Heart right ventricle (tissue), 16 donors: Measurements from ENCODE around the gene TAF9B. TPM values are rescaled to one million over a fixed set of nuclear protein-coding genes. Genes with fewer than 3 reads are reported as not detected.
A peak's percentile ranks its signal among the peaks of the same experiment; 100 is the strongest.

Experiments used
- ATAC-seq, 8 donors: fragments of 200-7000 bp; cut with Tn5 transposase; one replicate each; pipeline ENCODE4 v1.9.1; 2020; ENCODE audit warnings: mild to moderate bottlenecking in 8 of 8, moderate library complexity in 8 of 8, moderate number of reproducible peaks in 1 of 8
- DNase-seq, 2 donors: peaks; one replicate each; pipeline ENCODE4 v3.0.0-alpha.2; 2020
- H3K27ac ChIP-seq, 10 donors: fragments of 200-600 bp; sonication (generic) in 2 of 10; one replicate each; pipeline versions ENCODE4 v1.5.0 to v1.8.0; 2020 to 2022; ENCODE audit warnings: mild to moderate bottlenecking in 3 of 10
- H3K27me3 ChIP-seq, 7 donors: fragments of 200-600 bp; one replicate each; pipeline ENCODE4 v1.8.0; 2021 to 2022; ENCODE audit warnings: mild to moderate bottlenecking in 2 of 7
- H3K36me3 ChIP-seq, 9 donors: fragments of 200-600 bp; sonication (generic) in 1 of 9; one replicate each; pipeline versions ENCODE4 v1.5.0 to v1.8.0; 2020 to 2022; ENCODE audit warnings: mild to moderate bottlenecking in 2 of 9
- H3K4me1 ChIP-seq, 9 donors: fragments of 200-600 bp; sonication (generic) in 1 of 9; one replicate each; pipeline versions ENCODE4 v1.5.0 to v1.8.0; 2020 to 2022; ENCODE audit warnings: mild to moderate bottlenecking in 4 of 9
- H3K4me3 ChIP-seq, 10 donors: fragments of 200-600 bp; sonication (generic) in 2 of 10; one replicate each; pipeline versions ENCODE4 v1.5.0 to v1.8.0; 2020 to 2022; ENCODE audit warnings: mild to moderate bottlenecking in 7 of 10, moderate library complexity in 2 of 10
- H3K9me3 ChIP-seq, 11 donors: fragments of 200-600 bp in 10 of 11; sonication (generic) in 2 of 11; one replicate each; pipeline versions ENCODE4 v1.5.0 to v1.8.0; 2013 to 2022; ENCODE audit warnings: mild to moderate bottlenecking in 2 of 11, control low read depth in 1 of 11, moderate library complexity in 1 of 11
- WGBS, 2 donors: extraction: QIAGEN DNeasy Blood & Tissue Kit; methylation state at CpG; one replicate each; pipeline ENCODE4 v1.1.7; 2013; ENCODE audit warnings: inconsistent platforms in 1 of 2; 5-methylcytosine and 5-hydroxymethylcytosine counted together
- intact Hi-C, 10 donors: fragments of 100-400 bp; cut with DNase I; formaldehyde crosslinking; loops; one replicate each; pipeline versions ENCODE4 v1.11.1 to v1.14.2; 2022
- polyA plus RNA-seq, 2 donors: library from polyadenylated mRNA; stranded (reverse); fragments of 200-250 nt; gene quantifications; one replicate each; pipeline ENCODE4 v1.2.3, GENCODE V29; 2013
- total RNA-seq, 10 donors: library from RNA; stranded (reverse); fragmentation: NEBNext Ultra II Directional in 3 of 10; extraction: Animal tissue kit (Norgen Biotek cat#: 25700) in 3 of 10; gene quantifications; one replicate each; pipeline versions ENCODE4 v1.2.1 to v1.2.4, GENCODE V29; 2021 to 2023
- TF ChIP-seq, protein P1 (sequence below), 9 donors: fragments of 200-600 bp; sonication (generic) in 2 of 9; IDR thresholded peaks; one replicate each; pipeline versions ENCODE4 v1.5.0 to v1.8.0; 2021 to 2022; ENCODE audit warnings: antibody characterized with exemption in 9 of 9, mild to moderate bottlenecking in 5 of 9, moderate library complexity in 1 of 9
- donor health status: Arrhythmogenic right ventricular cardiomyopathy.
- donor health status: ischemic (EF 13 %, LVEDD 7.1; RV severe dilation, severe dysfunction).
- donor health status: healthy with polysubstance abuse.
- donor health status: DM: no; HTN: yes; CAD: no.
- donor health status: DM: no; HTN: no; CAD: no.
- donor health status: ischemic (EF 25% LVEDD 6.9; RV normal size, moderate dysfunction).
- donor health status: ischemic (EF 25% LVEDD 5.7; RV mildly dilated, moderate dysfunction).
- donor health status: healthy.
- donor health status: DM: yes; HTN: yes; CAD: no.
- donor health status: Ischemic cardiomyopathy.
- donor health status: ischemic (EF 35%, LVEDD 5.7; RV mildly dilated, moderate dysfunction).
- donor health status: nonischemic (EF 11% LVEDD 7.7; RV severe dilation, severe dysfunction).
- donor health status: DM: yes; HTN: yes; CAD: no.
- donor health status: PGD.
- donor health status: ischemic (EF 29% LVEDD 5.4; RV normal size, mild dysfunction).
- donor health status: nonischemic (EF 23%, LVEDD 6.1; RV moderate dilation, normal function).

Gene TAF9B
- total and polyA plus RNA-seq, 12 donors, result 9.8 to 27.8 (median 21.0) TPM

DNA sequence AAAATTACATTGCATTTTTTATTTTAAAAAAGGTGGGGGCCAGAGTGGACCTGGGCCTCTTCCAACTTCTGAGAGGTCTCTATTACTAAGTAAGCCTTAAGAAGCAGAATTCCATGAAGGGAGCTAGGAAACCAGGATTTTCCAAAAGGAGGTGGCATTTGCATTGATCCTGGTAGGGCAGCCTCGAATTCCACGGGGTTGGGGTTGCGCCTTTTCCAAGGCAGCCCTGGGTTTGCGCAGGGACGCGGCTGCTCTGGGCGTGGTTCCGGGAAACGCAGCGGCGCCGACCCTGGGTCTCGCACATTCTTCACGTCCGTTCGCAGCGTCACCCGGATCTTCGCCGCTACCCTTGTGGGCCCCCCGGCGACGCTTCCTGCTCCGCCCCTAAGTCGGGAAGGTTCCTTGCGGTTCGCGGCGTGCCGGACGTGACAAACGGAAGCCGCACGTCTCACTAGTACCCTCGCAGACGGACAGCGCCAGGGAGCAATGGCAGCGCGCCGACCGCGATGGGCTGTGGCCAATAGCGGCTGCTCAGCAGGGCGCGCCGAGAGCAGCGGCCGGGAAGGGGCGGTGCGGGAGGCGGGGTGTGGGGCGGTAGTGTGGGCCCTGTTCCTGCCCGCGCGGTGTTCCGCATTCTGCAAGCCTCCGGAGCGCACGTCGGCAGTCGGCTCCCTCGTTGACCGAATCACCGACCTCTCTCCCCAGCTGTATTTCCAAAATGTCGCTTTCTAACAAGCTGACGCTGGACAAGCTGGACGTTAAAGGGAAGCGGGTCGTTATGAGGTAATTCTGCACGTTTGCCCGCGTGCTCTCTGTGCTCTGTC lies 35.6 kb downstream of the TAF9B start, which contains the start of gene PGK1:
Gene PGK1, plus strand, starts transcription at position 626 of the 824 bp plus-strand sequence. Its CDS starts 93 bp downstream, at position 719.
- H3K4me1 ChIP-seq, result peaks cover 0 to 38% (median 29%) of the 10 kb centered on the region in 9 donors
- peaks cover 0 to 9% (median 0%) of the 10 kb centered on the region in 11 donors for H3K9me3 ChIP-seq
- DNase-seq (peak; percentile 95 to 96), ATAC-seq (peak; percentile 97 to 99 (median 98))
- TF ChIP-seq, protein P1, sequence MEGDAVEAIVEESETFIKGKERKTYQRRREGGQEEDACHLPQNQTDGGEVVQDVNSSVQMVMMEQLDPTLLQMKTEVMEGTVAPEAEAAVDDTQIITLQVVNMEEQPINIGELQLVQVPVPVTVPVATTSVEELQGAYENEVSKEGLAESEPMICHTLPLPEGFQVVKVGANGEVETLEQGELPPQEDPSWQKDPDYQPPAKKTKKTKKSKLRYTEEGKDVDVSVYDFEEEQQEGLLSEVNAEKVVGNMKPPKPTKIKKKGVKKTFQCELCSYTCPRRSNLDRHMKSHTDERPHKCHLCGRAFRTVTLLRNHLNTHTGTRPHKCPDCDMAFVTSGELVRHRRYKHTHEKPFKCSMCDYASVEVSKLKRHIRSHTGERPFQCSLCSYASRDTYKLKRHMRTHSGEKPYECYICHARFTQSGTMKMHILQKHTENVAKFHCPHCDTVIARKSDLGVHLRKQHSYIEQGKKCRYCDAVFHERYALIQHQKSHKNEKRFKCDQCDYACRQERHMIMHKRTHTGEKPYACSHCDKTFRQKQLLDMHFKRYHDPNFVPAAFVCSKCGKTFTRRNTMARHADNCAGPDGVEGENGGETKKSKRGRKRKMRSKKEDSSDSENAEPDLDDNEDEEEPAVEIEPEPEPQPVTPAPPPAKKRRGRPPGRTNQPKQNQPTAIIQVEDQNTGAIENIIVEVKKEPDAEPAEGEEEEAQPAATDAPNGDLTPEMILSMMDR (IDR thresholded peaks at IDR 0.05), result no peak
- intact Hi-C loops, result loop anchor here in 5 of 10 donors (5.0 to 10.0 kb wide), 4 partner anchors 189 to 209 kb away; partner anchors contain the start of genes ATP7A (in 2 of the 5), COX7B (in 1 of the 5) and MAGT1 (in 1 of the 5)
- H3K36me3 ChIP-seq, result peaks cover 0 to 11% (median 0%) of the 10 kb centered on the region in 9 donors
- peak within 1 kb of the TSS; percentile 75 to 97 (median 96) for H3K27ac ChIP-seq
- 0 to 1% methylated on average over 62 to 72 of the region's 72 CpGs for WGBS, 2 donors
- H3K27me3 ChIP-seq, result peaks cover 0 to 9% (median 0%) of the 10 kb centered on the region in 7 donors
- peak within 1 kb of the TSS; percentile 51 to 91 (median 82) for H3K4me3 ChIP-seq

DNA sequence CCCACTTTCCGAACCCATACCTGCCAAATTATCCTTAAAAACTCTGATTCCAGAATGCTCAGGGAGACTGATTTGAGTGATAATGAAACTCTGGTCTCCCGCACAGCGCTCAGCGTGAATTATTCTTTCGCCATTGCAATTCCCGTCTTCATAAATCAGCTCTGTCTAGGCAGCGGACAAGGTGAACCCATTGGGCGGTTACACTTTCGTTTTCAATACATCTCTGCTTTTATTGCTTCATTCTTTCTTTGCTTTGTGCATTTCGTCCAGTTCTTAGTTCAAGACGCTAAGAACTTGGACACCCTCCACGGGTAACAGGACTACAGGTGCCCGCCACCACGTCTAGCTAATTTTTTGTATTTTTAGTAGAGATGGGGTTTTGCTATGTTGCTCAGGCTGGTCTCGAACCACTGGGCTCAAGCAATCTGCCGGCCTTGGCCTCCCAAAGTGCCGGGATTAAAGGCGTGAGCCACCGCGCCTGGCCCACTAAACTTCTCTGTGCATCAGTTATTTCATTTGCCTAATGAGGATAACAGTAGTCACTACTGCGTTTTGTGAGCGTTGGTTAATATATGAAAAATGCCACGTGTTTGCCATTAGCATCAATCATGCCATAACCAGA lies 36.3 kb downstream of the TAF9B start:
- peak overlapping the region in 9 of 10 donors; percentile 85 to 97 (median 95) for H3K27ac ChIP-seq
- ATAC-seq (no peak), DNase-seq (no peak)
- H3K4me3 ChIP-seq, result peak overlapping the region in 9 of 10 donors; percentile 12 to 91 (median 79)
- WGBS, 2 donors, result 87% methylated on average over 23 of the region's 23 CpGs
- H3K9me3 ChIP-seq, result peaks cover 0 to 9% (median 0%) of the 10 kb centered on the region in 11 donors
- peaks cover 0 to 11% (median 0%) of the 10 kb centered on the region in 9 donors for H3K36me3 ChIP-seq
- intact Hi-C loops, result loop anchor here in 5 of 10 donors (5.0 to 10.0 kb wide), 4 partner anchors 188 to 208 kb away; partner anchors contain the start of genes ATP7A (in 2 of the 5), COX7B (in 1 of the 5) and MAGT1 (in 1 of the 5)
- peaks cover 0 to 31% (median 25%) of the 10 kb centered on the region in 9 donors for H3K4me1 ChIP-seq
- TF ChIP-seq, protein P1 (IDR thresholded peaks at IDR 0.05), result no peak
- peaks cover 0 to 9% (median 0%) of the 10 kb centered on the region in 7 donors for H3K27me3 ChIP-seq

DNA sequence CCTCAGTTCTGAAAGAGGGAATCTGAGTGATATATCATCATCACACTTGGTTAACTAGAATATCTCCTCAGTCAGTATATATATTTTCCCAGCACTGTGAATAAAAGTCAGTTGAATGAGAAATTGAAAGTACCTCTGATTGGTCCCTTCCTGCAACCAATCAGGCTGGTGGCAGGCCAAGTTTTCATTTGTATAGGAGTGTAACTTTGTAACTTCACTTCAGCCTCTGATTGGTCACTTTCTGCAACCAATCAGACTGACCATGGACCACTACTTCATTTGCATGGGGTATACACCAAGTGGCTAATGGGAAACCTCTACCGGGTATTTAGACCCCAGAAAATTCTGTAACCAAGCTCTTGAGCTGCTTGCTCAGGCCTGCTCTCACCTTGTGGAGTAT lies 37.4 kb downstream of the TAF9B start:
- intact Hi-C loops, result loop anchor here in 5 of 10 donors (5.0 to 10.0 kb wide), 4 partner anchors 187 to 207 kb away; partner anchors contain the start of genes ATP7A (in 2 of the 5), COX7B (in 1 of the 5) and MAGT1 (in 1 of the 5)

More for the DNA sequence above, 37.4 kb downstream of the TAF9B start:
- no peak for ATAC-seq
- TF ChIP-seq, protein P1 (IDR thresholded peaks at IDR 0.05), result no peak
- no peak overlapping the region for H3K27ac ChIP-seq
- peaks cover 0 to 9% (median 0%) of the 10 kb centered on the region in 11 donors for H3K9me3 ChIP-seq
- no peak overlapping the region for H3K4me3 ChIP-seq
- peaks cover 0 to 21% (median 16%) of the 10 kb centered on the region in 9 donors for H3K4me1 ChIP-seq
- WGBS, 2 donors, result 87 to 90% methylated on average over 1 of the region's 1 CpG
- peaks cover 0 to 9% (median 0%) of the 10 kb centered on the region in 7 donors for H3K27me3 ChIP-seq
- peaks cover 0 to 4% (median 0%) of the 10 kb centered on the region in 9 donors for H3K36me3 ChIP-seq
- DNase-seq, result no peak
